H9 (cell line): ENCODE measurements around the gene KCTD12. TPM values are rescaled to one million over a fixed set of nuclear protein-coding genes. Genes with fewer than 3 reads are reported as not detected.

ENCODE experiments used
- DNase-seq: peaks from one replicate; pipeline ENCODE4 v3.0.0-alpha.2; 2017
- H2AFZ ChIP-seq: one replicate; pipeline ENCODE4 v1.6.1; 2013; ENCODE audit warnings: mild to moderate bottlenecking, low read length, control low read depth, moderate library complexity
- H2AK5ac ChIP-seq: 2 replicates; pipeline ENCODE4 v1.6.1; 2013; ENCODE audit warnings: low read length, control low read depth, mixed read lengths; ENCODE audit not compliant: insufficient read length
- H2BK120ac ChIP-seq: one replicate; pipeline ENCODE4 v1.6.1; 2013; ENCODE audit warnings: low read depth, mild to moderate bottlenecking, low read length, control low read depth, inconsistent platforms; ENCODE audit not compliant: poor library complexity, severe bottlenecking
- H2BK12ac ChIP-seq: 2 replicates; pipeline ENCODE4 v1.6.1; 2013; ENCODE audit warnings: low read length, control low read depth, mixed read lengths, low read depth; ENCODE audit not compliant: insufficient read length
- H2BK15ac ChIP-seq: 2 replicates; pipeline ENCODE4 v1.6.1; 2013; ENCODE audit warnings: low read depth, low read length, control low read depth
- H2BK20ac ChIP-seq: one replicate; pipeline ENCODE4 v1.6.1; 2013; ENCODE audit warnings: low read depth, mild to moderate bottlenecking, low read length, control low read depth, inconsistent platforms; ENCODE audit not compliant: poor library complexity, severe bottlenecking
- H2BK5ac ChIP-seq: 2 replicates; pipeline ENCODE4 v1.6.1; 2013; ENCODE audit warnings: low read length, control low read depth, mixed read lengths; ENCODE audit not compliant: insufficient read length
- H3K14ac ChIP-seq: 2 replicates; pipeline ENCODE4 v1.6.1; 2013; ENCODE audit warnings: low read length, control low read depth; ENCODE audit not compliant: insufficient read depth
- H3K18ac ChIP-seq: 2 replicates; pipeline ENCODE4 v1.6.1; 2013; ENCODE audit warnings: low read depth, mild to moderate bottlenecking, mixed read lengths, low read length, control low read depth; ENCODE audit not compliant: insufficient read length
- H3K23ac ChIP-seq: 2 replicates; pipeline ENCODE4 v1.6.1; 2013; ENCODE audit warnings: low read length, control low read depth, mixed read lengths, low read depth; ENCODE audit not compliant: insufficient read length
- H3K23me2 ChIP-seq: 2 replicates; pipeline ENCODE4 v1.6.1; 2013; ENCODE audit warnings: low read depth, mild to moderate bottlenecking, mixed read lengths, low read length, control low read depth; ENCODE audit not compliant: insufficient read length, poor library complexity, severe bottlenecking
- H3K27ac ChIP-seq: 2 replicates; pipeline ENCODE4 v1.5.1; 2013; ENCODE audit warnings: low read length, control low read depth, mixed read lengths, low read depth; ENCODE audit not compliant: insufficient read length
- H3K27me3 ChIP-seq: 2 replicates; pipeline ENCODE4 v1.6.1; 2013; ENCODE audit warnings: low read length, control low read depth, inconsistent platforms; ENCODE audit not compliant: insufficient read depth
- H3K4ac ChIP-seq: 2 replicates; pipeline ENCODE4 v1.6.1; 2013; ENCODE audit warnings: low read depth, mild to moderate bottlenecking, control low read depth, inconsistent platforms, low read length, moderate library complexity
- H3K4me1 ChIP-seq: 2 replicates; pipeline ENCODE4 v1.6.1; 2013; ENCODE audit warnings: low read length, control low read depth, inconsistent platforms; ENCODE audit not compliant: insufficient read depth
- H3K4me2 ChIP-seq: 2 replicates; pipeline ENCODE4 v1.6.1; 2013; ENCODE audit warnings: low read length, control low read depth, mixed read lengths; ENCODE audit not compliant: insufficient read length, insufficient read depth
- H3K56ac ChIP-seq: 2 replicates; pipeline ENCODE4 v1.6.1; 2013; ENCODE audit warnings: low read depth, mild to moderate bottlenecking, mixed read lengths, low read length, control low read depth; ENCODE audit not compliant: insufficient read length
- H3K79me1 ChIP-seq: 2 replicates; pipeline ENCODE4 v1.6.1; 2013; ENCODE audit warnings: low read depth, mild to moderate bottlenecking, moderate library complexity, low read length, control low read depth, inconsistent platforms; ENCODE audit not compliant: insufficient read depth, poor library complexity, severe bottlenecking
- H3K79me2 ChIP-seq: 2 replicates; pipeline ENCODE4 v1.6.1; 2013; ENCODE audit warnings: low read length, control low read depth, inconsistent platforms; ENCODE audit not compliant: insufficient read depth
- H3K9ac ChIP-seq: 2 replicates; pipeline ENCODE4 v1.6.1; 2013; ENCODE audit warnings: low read length, control low read depth, mixed read lengths; ENCODE audit not compliant: insufficient read length; ENCODE audit errors: extremely low read depth
- H3K9me3 ChIP-seq: one replicate; pipeline ENCODE4 v1.6.1; 2013; ENCODE audit warnings: low read depth, low read length, inconsistent platforms; ENCODE audit not compliant: control insufficient read depth
- H3T11ph ChIP-seq: one replicate; pipeline ENCODE4 v1.6.1; 2013; ENCODE audit warnings: mild to moderate bottlenecking, low read length, control low read depth, inconsistent platforms
- H4K20me1 ChIP-seq: one replicate; pipeline ENCODE4 v1.6.1; 2013; ENCODE audit not compliant: control insufficient read depth, insufficient read length, insufficient read depth
- H4K5ac ChIP-seq: 2 replicates; pipeline ENCODE4 v1.6.1; 2013; ENCODE audit warnings: low read depth, mild to moderate bottlenecking, mixed read lengths, low read length, control low read depth; ENCODE audit not compliant: insufficient read length
- H4K8ac ChIP-seq: replicated peaks from 2 replicates; pipeline ENCODE4 v1.6.1; 2013; ENCODE audit warnings: low read length, control low read depth, mixed read lengths, low read depth; ENCODE audit not compliant: insufficient read length
- H4K91ac ChIP-seq: 2 replicates; pipeline ENCODE4 v1.6.1; 2013; ENCODE audit warnings: low read depth, mild to moderate bottlenecking, moderate library complexity, mixed read lengths, low read length, control low read depth; ENCODE audit not compliant: insufficient read length
- H3K27ac Mint-ChIP-seq, 3 experiments: 2 replicates in 2 of 3; 3 replicates in 1 of 3; pipeline ENCODE4 v1.8.0; 2020 to 2021; ENCODE audit warnings: mixed read lengths in 3 of 3, mild to moderate bottlenecking in 1 of 3, moderate library complexity in 1 of 3
- H3K27me3 Mint-ChIP-seq: 2 replicates; pipeline ENCODE4 v1.8.0; 2021; ENCODE audit warnings: low read depth, mild to moderate bottlenecking, moderate library complexity, mixed read lengths
- H3K36me3 Mint-ChIP-seq, 3 experiments: 2 replicates in 2 of 3; 3 replicates in 1 of 3; pipeline ENCODE4 v1.8.0; 2020 to 2021; ENCODE audit warnings: low read depth in 3 of 3, mixed read lengths in 3 of 3; ENCODE audit not compliant: insufficient read depth in 1 of 3
- H3K4me1 Mint-ChIP-seq, 2 experiments: 2 replicates each; pipeline ENCODE4 v1.8.0; 2020; ENCODE audit warnings: mixed read lengths in 2 of 2
- H3K4me3 Mint-ChIP-seq, 2 experiments: 2 replicates in 1 of 2; 3 replicates in 1 of 2; pipeline ENCODE4 v1.8.0; 2020 to 2021; ENCODE audit warnings: mild to moderate bottlenecking in 2 of 2, mixed read lengths in 2 of 2, moderate library complexity in 1 of 2
- H3K9me3 Mint-ChIP-seq, 2 experiments: 2 replicates in 1 of 2; 3 replicates in 1 of 2; pipeline ENCODE4 v1.8.0; 2020; ENCODE audit warnings: mild to moderate bottlenecking in 2 of 2, mixed read lengths in 2 of 2, moderate library complexity in 1 of 2
- WGBS: extraction: QIAGEN DNeasy Blood & Tissue Kit; methylation state at CpG from one replicate; pipeline ENCODE4 v1.1.7; 2013; ENCODE audit warnings: missing lambda C conversion rate, low lambda C conversion rate, mixed read lengths; ENCODE audit not compliant: insufficient read length; ENCODE audit errors: extremely low coverage; 5-methylcytosine and 5-hydroxymethylcytosine counted together
- total RNA-seq: library from RNA; stranded (reverse); gene quantifications from 2 replicates; pipeline ENCODE4 v1.2.1, GENCODE V29; 2021
- TF ChIP-seq, protein P1 (sequence below): fragments of 200-600 bp; sonication (generic); conservative IDR thresholded peaks from 3 replicates; pipeline ENCODE4 v1.8.0; 2021; ENCODE audit warnings: antibody characterized with exemption, mild to moderate bottlenecking

Gene KCTD12
- total RNA-seq, 1 experiment from 2014 or later: 3.4 TPM

DNA sequence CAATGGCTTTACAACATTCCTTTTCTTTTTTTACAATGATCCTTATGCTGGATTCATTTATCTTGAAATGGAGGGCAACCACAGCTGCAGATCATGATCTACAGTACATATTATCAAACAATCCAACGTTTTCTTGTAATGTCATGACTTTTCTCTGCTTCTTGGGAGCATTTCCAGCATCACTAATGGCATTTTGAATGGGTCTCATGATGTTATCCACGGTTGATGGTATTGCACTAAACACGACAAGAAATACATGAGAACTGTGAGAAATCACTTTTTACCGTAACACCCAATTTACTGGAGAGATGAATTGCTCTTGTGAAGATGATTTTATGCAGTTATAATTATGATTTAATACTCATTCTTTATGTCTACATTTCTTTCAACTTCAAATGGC is 45.9 kb upstream of the KCTD12 start:
- Mint-ChIP-seq H3K4me3 (no peak overlapping the region), H3K27me3 (peaks cover 2% of the 10 kb centered on the region; the same call in 1 of the 2 replicates), H3K36me3 (no peaks in the 10 kb centered on the region; a peak in 1 of 7 replicates), H3K4me1 (peaks cover 0 to under 1% of the 10 kb centered on the region in 2 experiments; a peak in 2 of 4 replicates), H3K9me3 (no peaks in the 10 kb centered on the region; a peak in 2 of 5 replicates), H3K27ac (no peak overlapping the region)
- no peak overlapping the region for H3K23ac ChIP-seq
- no peak overlapping the region for H3K56ac ChIP-seq
- H2BK20ac ChIP-seq: no peak overlapping the region
- H3K18ac ChIP-seq: no peak overlapping the region
- no peaks in the 10 kb centered on the region for H3K79me1 ChIP-seq
- H3K79me2 ChIP-seq: no peaks in the 10 kb centered on the region
- H4K91ac ChIP-seq: no peak overlapping the region
- TF ChIP-seq, protein P1, sequence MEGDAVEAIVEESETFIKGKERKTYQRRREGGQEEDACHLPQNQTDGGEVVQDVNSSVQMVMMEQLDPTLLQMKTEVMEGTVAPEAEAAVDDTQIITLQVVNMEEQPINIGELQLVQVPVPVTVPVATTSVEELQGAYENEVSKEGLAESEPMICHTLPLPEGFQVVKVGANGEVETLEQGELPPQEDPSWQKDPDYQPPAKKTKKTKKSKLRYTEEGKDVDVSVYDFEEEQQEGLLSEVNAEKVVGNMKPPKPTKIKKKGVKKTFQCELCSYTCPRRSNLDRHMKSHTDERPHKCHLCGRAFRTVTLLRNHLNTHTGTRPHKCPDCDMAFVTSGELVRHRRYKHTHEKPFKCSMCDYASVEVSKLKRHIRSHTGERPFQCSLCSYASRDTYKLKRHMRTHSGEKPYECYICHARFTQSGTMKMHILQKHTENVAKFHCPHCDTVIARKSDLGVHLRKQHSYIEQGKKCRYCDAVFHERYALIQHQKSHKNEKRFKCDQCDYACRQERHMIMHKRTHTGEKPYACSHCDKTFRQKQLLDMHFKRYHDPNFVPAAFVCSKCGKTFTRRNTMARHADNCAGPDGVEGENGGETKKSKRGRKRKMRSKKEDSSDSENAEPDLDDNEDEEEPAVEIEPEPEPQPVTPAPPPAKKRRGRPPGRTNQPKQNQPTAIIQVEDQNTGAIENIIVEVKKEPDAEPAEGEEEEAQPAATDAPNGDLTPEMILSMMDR: no peak
- no peak overlapping the region for H3K4me2 ChIP-seq
- no peaks in the 10 kb centered on the region for H3K27me3 ChIP-seq
- no peak overlapping the region for H2BK5ac ChIP-seq
- no peak overlapping the region for H3K27ac ChIP-seq
- no peak overlapping the region for H4K8ac ChIP-seq
- no peak overlapping the region for H2AFZ ChIP-seq
- no peak overlapping the region for H3K14ac ChIP-seq
- no peaks in the 10 kb centered on the region for H3K23me2 ChIP-seq
- H3K4ac ChIP-seq: no peak overlapping the region
- no peaks in the 10 kb centered on the region for H3K9me3 ChIP-seq
- no peak overlapping the region for H2AK5ac ChIP-seq
- H3K9ac ChIP-seq: no peak overlapping the region
- H4K5ac ChIP-seq: no peak overlapping the region
- H3K4me1 ChIP-seq: no peaks in the 10 kb centered on the region
- H2BK15ac ChIP-seq: no peak overlapping the region
- DNase-seq: no peak
- WGBS: no CpG with 5 or more reads among the region's 4 CpGs
- H2BK12ac ChIP-seq: no peak overlapping the region
- no peaks in the 10 kb centered on the region for H4K20me1 ChIP-seq
- H3T11ph ChIP-seq: no peak overlapping the region
- no peak overlapping the region for H2BK120ac ChIP-seq
